AG09309 (cell line): ENCODE data around the gene PRR14.

ENCODE experiments used
- DNase-seq: peaks from one replicate; pipeline ENCODE4 v3.0.0-alpha.2; 2010; ENCODE audit warnings: low read depth
- H3K4me3 ChIP-seq: 2 replicates; pipeline ENCODE4 v1.5.1; 2011; ENCODE audit warnings: mild to moderate bottlenecking, low read depth, low read length, moderate library complexity; ENCODE audit not compliant: control insufficient read depth
- TF ChIP-seq, protein P1 (sequence below): IDR thresholded peaks from 2 replicates; pipeline ENCODE4 v1.5.1; 2011; ENCODE audit warnings: mild to moderate bottlenecking, low read depth, low read length, inconsistent platforms; ENCODE audit not compliant: insufficient read depth, control insufficient read depth; ENCODE audit errors: missing control alignments

Gene PRR14

GRCh38 chr16:30650369-30651123 is at the start of gene PRR14:
PRR14 (plus strand) TSS chr16:30650960; CDS start chr16:30651646, 686 bp downstream.
- peak; percentile 97 for DNase-seq
- H3K4me3 ChIP-seq: peak within 1 kb of the TSS; percentile 65
- TF ChIP-seq, protein P1, sequence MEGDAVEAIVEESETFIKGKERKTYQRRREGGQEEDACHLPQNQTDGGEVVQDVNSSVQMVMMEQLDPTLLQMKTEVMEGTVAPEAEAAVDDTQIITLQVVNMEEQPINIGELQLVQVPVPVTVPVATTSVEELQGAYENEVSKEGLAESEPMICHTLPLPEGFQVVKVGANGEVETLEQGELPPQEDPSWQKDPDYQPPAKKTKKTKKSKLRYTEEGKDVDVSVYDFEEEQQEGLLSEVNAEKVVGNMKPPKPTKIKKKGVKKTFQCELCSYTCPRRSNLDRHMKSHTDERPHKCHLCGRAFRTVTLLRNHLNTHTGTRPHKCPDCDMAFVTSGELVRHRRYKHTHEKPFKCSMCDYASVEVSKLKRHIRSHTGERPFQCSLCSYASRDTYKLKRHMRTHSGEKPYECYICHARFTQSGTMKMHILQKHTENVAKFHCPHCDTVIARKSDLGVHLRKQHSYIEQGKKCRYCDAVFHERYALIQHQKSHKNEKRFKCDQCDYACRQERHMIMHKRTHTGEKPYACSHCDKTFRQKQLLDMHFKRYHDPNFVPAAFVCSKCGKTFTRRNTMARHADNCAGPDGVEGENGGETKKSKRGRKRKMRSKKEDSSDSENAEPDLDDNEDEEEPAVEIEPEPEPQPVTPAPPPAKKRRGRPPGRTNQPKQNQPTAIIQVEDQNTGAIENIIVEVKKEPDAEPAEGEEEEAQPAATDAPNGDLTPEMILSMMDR: peak; percentile 9

DNA sequence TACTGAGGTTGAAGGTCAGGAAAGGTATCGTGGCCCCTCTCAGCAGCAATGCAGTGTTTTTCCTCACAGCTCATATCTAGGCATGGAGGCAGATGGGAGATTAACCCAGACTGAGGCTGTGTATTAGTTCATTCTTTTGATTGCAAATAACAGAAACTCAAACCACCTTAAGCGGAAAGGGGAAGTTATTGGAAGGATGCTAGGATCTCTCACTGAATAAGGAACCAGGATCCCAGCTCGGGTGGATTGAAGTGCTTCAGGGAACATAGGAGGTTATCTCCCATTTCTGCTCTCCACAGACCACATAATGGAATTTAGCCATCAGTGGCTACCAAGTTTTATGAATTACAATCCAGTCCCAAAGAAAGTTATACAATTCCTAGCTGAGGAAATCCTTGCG is 48.8 kb upstream of the PRR14 start:
- no peak overlapping the region for H3K4me3 ChIP-seq
- DNase-seq: no peak
- TF ChIP-seq, protein P1: no peak

DNA sequence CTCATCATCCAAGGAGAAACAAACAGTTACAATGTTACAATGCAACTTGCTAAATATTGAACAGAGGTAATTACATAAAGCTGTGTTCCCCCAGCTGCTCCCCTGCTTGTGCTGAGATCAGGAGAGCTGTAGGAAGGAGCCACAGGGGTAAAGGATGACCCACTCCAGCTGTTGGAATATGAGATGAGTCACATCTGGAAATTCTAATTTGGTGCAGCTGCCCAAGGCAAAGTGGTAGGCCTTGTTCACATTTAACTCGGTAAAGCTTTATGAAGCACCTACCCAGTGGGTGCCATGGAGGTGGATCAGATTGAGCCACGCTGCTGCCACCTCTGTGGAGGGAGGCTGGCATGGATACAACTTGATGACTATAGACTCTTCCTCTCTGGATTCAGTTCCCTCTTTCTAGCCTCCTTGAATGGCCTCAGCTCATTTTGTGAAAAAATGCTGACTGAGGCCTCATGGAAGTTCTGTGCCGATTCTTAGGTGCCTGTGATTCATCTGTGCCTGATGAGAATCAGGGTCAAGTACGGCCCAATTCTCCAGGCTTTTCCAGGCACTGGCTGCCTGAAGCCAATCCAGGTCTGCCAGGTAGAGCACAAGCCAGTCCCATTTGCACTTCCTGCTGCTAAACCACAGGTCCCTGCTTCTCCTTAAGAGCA is 48.0 kb upstream of the PRR14 start:
- DNase-seq: no peak
- H3K4me3 ChIP-seq: no peak overlapping the region
- TF ChIP-seq, protein P1: no peak

DNA sequence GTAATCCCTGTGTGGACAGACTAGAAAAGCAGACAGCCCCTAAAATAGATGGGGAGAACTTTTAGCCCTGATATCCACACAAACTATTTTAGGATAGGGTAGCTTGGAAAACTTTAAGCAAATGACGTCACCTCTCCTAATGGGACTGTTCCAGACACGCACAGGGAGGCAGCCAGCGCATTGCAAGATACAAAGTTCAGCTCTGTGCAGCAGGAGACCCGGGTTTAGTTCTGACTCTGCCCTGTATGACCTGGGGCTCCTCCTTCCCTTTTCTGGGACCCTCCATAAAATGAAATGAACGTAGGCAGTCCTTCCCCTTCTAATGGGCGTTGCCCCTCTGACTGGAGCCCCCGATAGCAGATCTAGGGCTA is 46.8 kb upstream of the PRR14 start:
- DNase-seq: no peak
- no peak overlapping the region for H3K4me3 ChIP-seq
- TF ChIP-seq, protein P1: no peak

- no peak overlapping the region for H3K4me3 ChIP-seq
- TF ChIP-seq, protein P1: no peak
- DNase-seq: no peak
Measured at GRCh38 chr16:30604316-30604947, 46.3 kb upstream of the PRR14 start.

- DNase-seq: no peak
- H3K4me3 ChIP-seq: no peak overlapping the region
- TF ChIP-seq, protein P1: no peak
Measured at GRCh38 chr16:30605158-30605557, 45.6 kb upstream of the PRR14 start.
